OCI-LY3 (cell line): ENCODE data around the gene GPC3.
"Not testable (repeated sequence)": the region's sequence is repeated elsewhere in the genome, so short reads cannot be mapped to it uniquely, and the experiment has no call there.

Experiments
- H2AFZ ChIP-seq: fragments of 200-600, 300-600 bp; shearing (Covaris generic); 2 replicates; pipeline ENCODE4 v1.6.0; 2014; ENCODE audit warnings: antibody characterized with exemption, low read depth, low read length
- H3K27ac ChIP-seq: fragments of 200-600, 300-600 bp; sonication (generic); 2 replicates; pipeline ENCODE4 v1.5.1; 2014; ENCODE audit warnings: mild to moderate bottlenecking, low read length, moderate library complexity, mixed read lengths
- H3K27me3 ChIP-seq: fragments of 200-600, 300-600 bp; sonication (generic); 2 replicates; pipeline ENCODE4 v1.6.1; 2014; ENCODE audit warnings: low read depth, low read length, mixed read lengths
- H3K36me3 ChIP-seq: fragments of 200-600, 300-600 bp; sonication (generic); replicated peaks from 2 replicates; pipeline ENCODE3; 2014; ENCODE audit warnings: low read depth, low read length, mixed read lengths
- H3K4me1 ChIP-seq: fragments of 300-600, 200-600 bp; sonication (generic); 2 replicates; pipeline ENCODE4 v1.6.1; 2014; ENCODE audit warnings: low read length, mixed read lengths
- H3K4me2 ChIP-seq: fragments of 200-600, 300-600 bp; sonication (generic); 2 replicates; pipeline ENCODE4 v1.6.1; 2014; ENCODE audit warnings: low read length, mixed read lengths
- H3K4me3 ChIP-seq: fragments of 300-600, 200-600 bp; sonication (generic); 2 replicates; pipeline ENCODE4 v1.5.1; 2014; ENCODE audit warnings: antibody characterized with exemption, mild to moderate bottlenecking, low read length, moderate library complexity
- H3K79me2 ChIP-seq: fragments of 300-600, 200-600 bp; shearing (Covaris generic); 2 replicates; pipeline ENCODE4 v1.6.1; 2014; ENCODE audit warnings: mild to moderate bottlenecking, low read length, mixed read lengths
- H3K9ac ChIP-seq: fragments of 300-600, 200-600 bp; shearing (Covaris generic); 2 replicates; pipeline ENCODE4 v1.6.0; 2014; ENCODE audit warnings: mild to moderate bottlenecking, low read length, moderate library complexity
- H3K9me3 ChIP-seq: fragments of 200-600, 300-600 bp; shearing (Covaris generic); 2 replicates; pipeline ENCODE4 v1.6.1; 2014; ENCODE audit warnings: low read length, mixed read lengths; ENCODE audit not compliant: insufficient read depth
- H4K20me1 ChIP-seq: fragments of 200-600, 300-600 bp; sonication (generic); 2 replicates; pipeline ENCODE4 v1.6.1; 2016; ENCODE audit warnings: low read length, mixed read lengths; ENCODE audit not compliant: insufficient read depth
- EZH2phosphoT487 ChIP-seq: fragments of 200-600 bp; shearing (Covaris generic); IDR thresholded peaks from 2 replicates; pipeline ENCODE4 v1.6.1; 2018; ENCODE audit warnings: antibody characterized with exemption, mixed run types, low read depth
- TF ChIP-seq, protein P1 (sequence below): fragments of 200-600, 300-600 bp; sonication (generic); IDR thresholded peaks from 2 replicates; pipeline ENCODE4 v1.5.1; 2014; ENCODE audit warnings: antibody characterized with exemption, low read length, low read depth

Gene GPC3

DNA sequence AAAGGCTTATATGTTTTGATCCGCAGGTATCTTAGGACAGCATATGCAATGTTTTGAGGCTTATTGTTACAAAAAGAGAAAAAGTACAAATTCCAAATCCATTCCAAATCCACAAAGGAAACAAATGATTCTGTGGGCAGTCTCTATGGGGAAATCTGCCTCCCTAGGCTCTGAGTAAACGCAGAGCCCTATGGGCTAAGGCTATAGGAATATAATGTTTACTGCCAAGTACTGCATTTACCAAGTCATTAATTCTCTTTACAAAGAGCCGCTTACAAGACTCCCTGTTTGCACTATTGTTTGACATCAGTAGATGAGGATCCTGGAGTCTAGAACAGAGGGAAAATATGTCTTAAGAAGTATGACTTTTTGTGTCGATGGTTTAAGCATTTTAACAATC lies 357.7 kb downstream of the GPC3 start:
- H3K4me2 ChIP-seq = no peak overlapping the region
- no peak overlapping the region for H3K4me3 ChIP-seq
- no peak overlapping the region for H3K27ac ChIP-seq
- H3K79me2 ChIP-seq = no peaks in the 10 kb centered on the region
- no peaks in the 10 kb centered on the region for H4K20me1 ChIP-seq
- no peak overlapping the region for H2AFZ ChIP-seq
- H3K27me3 ChIP-seq = no peaks in the 10 kb centered on the region
- H3K36me3 ChIP-seq = no peaks in the 10 kb centered on the region
- H3K9me3 ChIP-seq = no peaks in the 10 kb centered on the region
- TF ChIP-seq, protein P1, sequence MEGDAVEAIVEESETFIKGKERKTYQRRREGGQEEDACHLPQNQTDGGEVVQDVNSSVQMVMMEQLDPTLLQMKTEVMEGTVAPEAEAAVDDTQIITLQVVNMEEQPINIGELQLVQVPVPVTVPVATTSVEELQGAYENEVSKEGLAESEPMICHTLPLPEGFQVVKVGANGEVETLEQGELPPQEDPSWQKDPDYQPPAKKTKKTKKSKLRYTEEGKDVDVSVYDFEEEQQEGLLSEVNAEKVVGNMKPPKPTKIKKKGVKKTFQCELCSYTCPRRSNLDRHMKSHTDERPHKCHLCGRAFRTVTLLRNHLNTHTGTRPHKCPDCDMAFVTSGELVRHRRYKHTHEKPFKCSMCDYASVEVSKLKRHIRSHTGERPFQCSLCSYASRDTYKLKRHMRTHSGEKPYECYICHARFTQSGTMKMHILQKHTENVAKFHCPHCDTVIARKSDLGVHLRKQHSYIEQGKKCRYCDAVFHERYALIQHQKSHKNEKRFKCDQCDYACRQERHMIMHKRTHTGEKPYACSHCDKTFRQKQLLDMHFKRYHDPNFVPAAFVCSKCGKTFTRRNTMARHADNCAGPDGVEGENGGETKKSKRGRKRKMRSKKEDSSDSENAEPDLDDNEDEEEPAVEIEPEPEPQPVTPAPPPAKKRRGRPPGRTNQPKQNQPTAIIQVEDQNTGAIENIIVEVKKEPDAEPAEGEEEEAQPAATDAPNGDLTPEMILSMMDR = no peak
- no peak for TF ChIP-seq EZH2phosphoT487
- H3K4me1 ChIP-seq = no peaks in the 10 kb centered on the region
- H3K9ac ChIP-seq = no peak overlapping the region

DNA sequence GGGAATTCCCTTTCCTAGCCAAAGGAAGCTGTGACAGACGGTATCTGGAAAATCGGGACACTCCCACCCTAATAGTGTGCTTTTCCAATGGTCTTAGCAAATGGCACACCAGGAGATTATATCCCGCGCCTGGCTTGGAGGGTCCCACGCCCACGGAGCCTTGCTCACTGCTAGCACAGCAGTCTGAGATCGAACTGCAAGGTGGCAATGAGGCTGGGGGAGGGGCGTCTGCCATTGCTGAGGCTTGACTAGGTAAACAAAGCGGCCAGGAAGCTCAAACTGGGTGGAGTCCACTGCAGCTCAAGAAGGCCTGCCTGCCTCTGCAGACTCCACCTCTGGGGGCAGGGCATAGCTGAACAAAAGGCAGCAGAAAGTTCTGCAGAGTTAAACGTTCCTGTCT lies 364.0 kb downstream of the GPC3 start:
- H4K20me1 ChIP-seq, H3K36me3 ChIP-seq, H3K27me3 ChIP-seq: not testable (repeated sequence)

DNA sequence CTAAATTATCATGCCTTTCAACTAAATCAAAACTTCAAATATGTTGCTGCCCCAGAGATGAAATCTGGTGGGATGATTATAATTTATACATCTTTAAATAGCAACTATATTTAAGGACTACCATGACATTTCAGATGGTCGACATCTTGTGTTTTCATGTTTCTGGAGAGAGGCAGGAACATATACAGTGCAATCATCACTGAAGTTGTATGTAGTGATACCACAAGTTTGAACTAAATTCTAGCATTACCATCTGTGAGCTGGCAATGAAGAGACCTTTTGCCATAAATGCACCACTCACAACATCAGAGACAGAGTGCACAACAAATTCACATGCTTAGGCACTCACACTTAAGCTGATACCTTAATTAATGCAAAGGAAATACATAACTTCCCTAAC lies 373.7 kb downstream of the GPC3 start:
- no peak overlapping the region for H3K4me2 ChIP-seq
- H3K9ac ChIP-seq = no peak overlapping the region
- H3K36me3 ChIP-seq = no peaks in the 10 kb centered on the region
- peaks cover 25% of the 10 kb centered on the region for H3K4me1 ChIP-seq
- no peak overlapping the region for H3K4me3 ChIP-seq
- no peaks in the 10 kb centered on the region for H3K27me3 ChIP-seq
- no peak overlapping the region for H3K27ac ChIP-seq
- TF ChIP-seq EZH2phosphoT487 = no peak
- H4K20me1 ChIP-seq = no peaks in the 10 kb centered on the region
- H2AFZ ChIP-seq = no peak overlapping the region
- no peaks in the 10 kb centered on the region for H3K9me3 ChIP-seq
- H3K79me2 ChIP-seq = no peaks in the 10 kb centered on the region

More for the DNA sequence above, 364.0 kb downstream of the GPC3 start:
- H3K79me2 ChIP-seq, H3K9me3 ChIP-seq, H2AFZ ChIP-seq, H3K27ac ChIP-seq, H3K4me1 ChIP-seq, H3K9ac ChIP-seq, H3K4me2 ChIP-seq, H3K4me3 ChIP-seq: not testable (repeated sequence)

DNA sequence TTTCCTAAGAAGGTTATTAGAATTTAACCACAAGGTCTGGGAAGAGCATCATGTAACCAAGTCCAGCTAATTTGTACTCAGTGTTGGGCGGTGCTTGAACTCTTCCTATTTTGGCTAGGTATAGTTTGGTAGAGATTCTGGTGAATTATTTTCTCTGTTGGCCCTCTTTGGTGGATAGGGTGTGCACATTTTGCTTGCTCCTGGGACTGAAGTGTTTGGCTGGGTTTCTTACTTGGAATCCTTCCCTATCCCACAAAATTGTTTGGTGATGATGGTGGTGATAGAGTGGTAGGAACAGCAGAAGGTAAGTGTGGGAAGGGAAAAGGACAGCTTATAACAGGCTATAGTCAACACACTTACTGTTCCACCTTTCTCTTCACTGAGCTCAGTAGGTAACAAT lies 375.3 kb downstream of the GPC3 start:
- no peak overlapping the region for H2AFZ ChIP-seq
- no peak overlapping the region for H3K4me3 ChIP-seq
- TF ChIP-seq, protein P1 = no peak
- TF ChIP-seq EZH2phosphoT487 = no peak
- H3K36me3 ChIP-seq = no peaks in the 10 kb centered on the region
- no peak overlapping the region for H3K9ac ChIP-seq
- H3K27ac ChIP-seq = no peak overlapping the region
- H3K79me2 ChIP-seq = no peaks in the 10 kb centered on the region
- no peaks in the 10 kb centered on the region for H3K27me3 ChIP-seq
- H4K20me1 ChIP-seq = no peaks in the 10 kb centered on the region
- no peaks in the 10 kb centered on the region for H3K9me3 ChIP-seq
- H3K4me2 ChIP-seq = no peak overlapping the region
- peaks cover 25% of the 10 kb centered on the region for H3K4me1 ChIP-seq

DNA sequence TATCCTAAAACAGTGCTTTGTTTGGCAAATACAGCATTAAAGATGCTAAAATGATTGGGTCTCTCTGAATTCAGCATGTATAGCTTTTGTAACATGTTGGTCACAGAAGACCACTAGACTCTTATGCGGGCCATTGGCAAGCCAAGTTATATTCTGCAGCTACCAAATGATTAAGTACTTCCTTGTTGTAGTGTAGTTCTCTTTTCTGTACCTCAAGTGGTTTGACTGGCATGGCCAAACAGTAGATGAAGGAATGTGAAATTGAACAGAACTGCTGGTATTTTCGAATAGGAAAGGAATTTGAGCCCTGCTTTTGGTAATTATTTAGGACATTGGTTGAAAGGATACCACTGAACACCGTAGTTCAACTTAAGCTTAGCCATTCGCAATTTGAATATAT lies 376.2 kb downstream of the GPC3 start:
- H3K4me2 ChIP-seq = no peak overlapping the region
- no peak overlapping the region for H3K4me3 ChIP-seq
- no peak overlapping the region for H3K27ac ChIP-seq
- no peaks in the 10 kb centered on the region for H3K9me3 ChIP-seq
- H3K79me2 ChIP-seq = no peaks in the 10 kb centered on the region
- H3K9ac ChIP-seq = no peak overlapping the region
- H3K4me1 ChIP-seq = peaks cover 25% of the 10 kb centered on the region
- TF ChIP-seq, protein P1 = no peak
- TF ChIP-seq EZH2phosphoT487 = no peak
- H4K20me1 ChIP-seq = no peaks in the 10 kb centered on the region
- H3K27me3 ChIP-seq = no peaks in the 10 kb centered on the region
- H2AFZ ChIP-seq = no peak overlapping the region
- H3K36me3 ChIP-seq = no peaks in the 10 kb centered on the region
